Right atrium auricular region (tissue), 2 donors: ENCODE data around the gene DTD2. TPM values are rescaled to one million over a fixed set of nuclear protein-coding genes. Genes with fewer than 3 reads are reported as not detected.

Experiments used
- DNase-seq: peaks from one replicate; pipeline ENCODE4 v3.0.0-alpha.2; 2019; ENCODE audit warnings: low spot score
- H3K27ac ChIP-seq, 2 donors: fragments of 200-600 bp; sonication (generic); 1 replicate in 1 of 2; 2 replicates in 1 of 2; pipeline ENCODE4 v1.5.1; 2016 to 2019
- H3K27me3 ChIP-seq, 2 donors: fragments of 200-600 bp; sonication (generic); one replicate each; pipeline versions ENCODE4 v1.5.1 to v1.6.0; 2017 to 2019
- H3K36me3 ChIP-seq: fragments of 200-600 bp; sonication (generic); one replicate; pipeline ENCODE4 v1.5.1; 2016
- H3K4me1 ChIP-seq, 2 donors: fragments of 200-600 bp; sonication (generic); one replicate each; pipeline versions ENCODE4 v1.5.1 to v1.6.0; 2017 to 2019
- H3K4me3 ChIP-seq, 2 donors: fragments of 200-600 bp; sonication (generic); 1 replicate in 1 of 2; 2 replicates in 1 of 2; pipeline ENCODE4 v1.5.1; 2017 to 2019; ENCODE audit warnings: mild to moderate bottlenecking in 1 of 2, moderate library complexity in 1 of 2
- H3K9me3 ChIP-seq, 2 donors: fragments of 200-600 bp; sonication (generic); one replicate each; pipeline ENCODE4 v1.5.1; 2019
- CTCF ChIP-seq, 2 donors: fragments of 200-600 bp; sonication (generic); IDR thresholded peaks; one replicate each; pipeline ENCODE4 v1.5.1; 2019; ENCODE audit warnings: antibody characterized with exemption in 2 of 2
- total RNA-seq, 2 donors: library from RNA; depleted of rRNA; stranded (reverse); fragments of >200 nt; gene quantifications; one replicate each; pipeline ENCODE4 v1.1.0, GENCODE V29; 2016

The DTD2 gene
- total RNA-seq, 2 donors from 2014 or later: 10.5 to 18.3 TPM

- no peak for TF ChIP-seq CTCF (IDR thresholded peaks at IDR 0.05)
- H3K4me3 ChIP-seq: no peak within 1 kb of the TSS
- DNase-seq: no peak
- H3K27me3 ChIP-seq: no peaks in the 10 kb centered on the region
- H3K27ac ChIP-seq: no peak within 1 kb of the TSS
- H3K4me1 ChIP-seq: peaks cover 0 to 4% of the 10 kb centered on the region in 2 donors
- H3K9me3 ChIP-seq: no peaks in the 10 kb centered on the region
- no peaks in the 10 kb centered on the region for H3K36me3 ChIP-seq
Observed at GRCh38 chr14:31487886-31488285, 30.6 kb upstream of the DTD2 start, which contains the start of gene GPR33. GPR33 (minus strand) TSS chr14:31488039; CDS start chr14:31483965, 4,074 bp downstream.

DNA sequence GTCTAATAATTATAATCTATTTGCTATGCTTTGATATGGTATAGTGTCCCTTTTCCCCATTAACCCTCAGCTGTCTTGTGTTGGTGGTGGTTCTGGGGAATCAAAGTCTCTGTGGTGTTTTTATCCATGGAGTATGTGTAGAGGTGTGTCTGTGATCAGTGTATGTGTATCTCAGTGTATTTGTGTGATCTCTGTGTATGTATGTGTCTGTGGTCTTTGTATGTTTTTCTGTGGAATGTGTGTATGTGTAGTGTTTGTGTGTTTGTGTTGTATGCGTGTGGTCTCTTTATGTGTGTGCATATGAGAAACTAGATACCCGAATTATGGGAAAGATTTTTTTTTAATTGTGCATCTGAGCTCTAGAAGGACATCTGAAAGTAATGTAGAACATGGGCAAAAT, 29.5 kb upstream of the DTD2 start:
- no peaks in the 10 kb centered on the region for H3K36me3 ChIP-seq
- H3K4me1 ChIP-seq: peaks cover 0 to 4% of the 10 kb centered on the region in 2 donors
- H3K27me3 ChIP-seq: no peaks in the 10 kb centered on the region
- TF ChIP-seq CTCF (IDR thresholded peaks at IDR 0.05): no peak
- H3K27ac ChIP-seq: no peak overlapping the region
- H3K4me3 ChIP-seq: no peak overlapping the region
- H3K9me3 ChIP-seq: no peaks in the 10 kb centered on the region
- no peak for DNase-seq

DNA sequence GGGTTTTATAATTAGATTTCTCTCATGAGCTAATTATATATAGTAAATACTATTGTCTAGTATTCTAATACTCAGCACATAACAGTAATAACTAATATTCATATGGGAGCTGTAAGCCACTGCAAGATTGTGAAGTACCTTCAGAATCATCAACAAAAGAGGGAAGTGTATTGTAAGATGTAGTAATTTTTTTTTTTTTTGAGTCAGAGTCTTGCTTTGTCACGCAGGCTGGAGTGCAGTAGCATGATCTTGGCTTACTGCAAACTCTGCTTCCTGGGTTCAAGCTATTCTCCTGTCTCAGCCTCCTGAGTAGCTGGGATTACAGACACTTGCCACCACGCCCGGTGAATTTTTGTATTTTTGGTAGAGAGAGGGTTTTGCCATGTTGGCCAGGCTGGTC, 27.4 kb upstream of the DTD2 start:
- Histone ChIP-seq H3K27ac (no peak overlapping the region), H3K36me3 (no peaks in the 10 kb centered on the region), H3K27me3 (no peaks in the 10 kb centered on the region), H3K4me1 (peaks cover 0 to 4% of the 10 kb centered on the region in 2 donors), H3K4me3 (no peak overlapping the region), H3K9me3 (no peaks in the 10 kb centered on the region)
- no peak for TF ChIP-seq CTCF (IDR thresholded peaks at IDR 0.05)
- DNase-seq: no peak

DNA sequence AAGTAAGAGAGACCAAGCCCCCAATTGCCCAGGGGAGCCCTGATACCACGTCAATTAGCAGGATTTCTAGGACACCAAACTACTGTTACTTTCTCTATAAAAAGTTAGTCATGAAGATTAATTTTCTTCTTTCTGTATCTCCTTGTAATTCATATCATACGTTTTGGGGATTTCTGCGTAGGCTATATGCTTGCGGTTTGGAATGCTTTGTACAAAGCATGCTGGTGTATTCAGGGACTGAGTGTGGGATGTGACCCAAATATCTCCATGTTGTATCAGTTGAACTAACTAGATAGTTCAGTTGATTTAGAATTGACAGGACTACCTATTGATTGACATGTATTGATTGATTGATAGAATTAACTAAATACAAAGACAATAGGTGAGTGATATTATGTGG, 22.9 kb upstream of the DTD2 start:
- TF ChIP-seq CTCF (IDR thresholded peaks at IDR 0.05): no peak
- no peaks in the 10 kb centered on the region for H3K27me3 ChIP-seq
- peaks cover 0 to 12% of the 10 kb centered on the region in 2 donors for H3K4me1 ChIP-seq
- DNase-seq: no peak
- H3K36me3 ChIP-seq: no peaks in the 10 kb centered on the region
- H3K9me3 ChIP-seq: no peaks in the 10 kb centered on the region
- H3K27ac ChIP-seq: no peak overlapping the region
- H3K4me3 ChIP-seq: no peak overlapping the region

DNA sequence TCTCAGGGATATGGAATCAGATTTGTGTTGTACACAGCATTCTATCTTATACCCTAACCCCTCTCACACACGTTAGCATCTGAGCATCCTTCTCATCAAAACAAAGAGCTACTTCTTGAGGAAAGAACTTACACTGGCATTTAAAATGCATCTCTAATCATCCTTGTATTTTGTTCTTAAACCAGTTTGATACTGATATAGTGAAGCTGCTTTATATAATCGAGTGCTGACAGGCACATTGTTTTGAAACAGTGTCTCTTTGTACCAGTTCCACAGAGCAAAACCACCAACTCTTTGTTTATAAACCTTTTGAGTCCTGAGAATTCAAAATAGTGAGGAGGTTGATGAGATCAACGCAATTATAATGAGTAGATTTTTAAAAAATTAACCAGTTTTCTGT, 21.7 kb upstream of the DTD2 start:
- no peak for TF ChIP-seq CTCF (IDR thresholded peaks at IDR 0.05)
- H3K27ac ChIP-seq: no peak overlapping the region
- no peak for DNase-seq
- no peaks in the 10 kb centered on the region for H3K9me3 ChIP-seq
- no peaks in the 10 kb centered on the region for H3K27me3 ChIP-seq
- no peak overlapping the region for H3K4me3 ChIP-seq
- H3K36me3 ChIP-seq: no peaks in the 10 kb centered on the region
- H3K4me1 ChIP-seq: peaks cover 0 to 12% of the 10 kb centered on the region in 2 donors

DNA sequence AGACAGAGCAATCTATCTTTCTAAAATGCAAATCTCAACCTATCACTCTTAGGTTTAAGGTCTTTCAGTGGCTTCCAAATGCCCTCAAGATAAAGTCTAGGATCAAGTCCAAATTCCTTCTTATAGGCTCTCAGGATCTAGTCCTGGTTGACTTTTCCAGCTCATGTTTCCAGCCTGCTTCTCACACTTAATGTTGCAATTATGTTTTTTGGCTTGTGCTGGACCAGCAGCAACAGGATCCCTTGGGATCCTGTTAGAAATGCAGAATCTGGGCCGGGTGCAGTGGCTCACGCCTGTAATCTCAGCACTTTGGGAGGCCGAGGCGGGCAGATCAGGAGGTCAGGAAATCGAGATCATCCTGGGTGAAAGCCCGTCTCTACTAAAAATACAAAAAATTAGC, 19.9 kb upstream of the DTD2 start:
- H3K36me3 ChIP-seq: no peaks in the 10 kb centered on the region
- H3K9me3 ChIP-seq: no peaks in the 10 kb centered on the region
- TF ChIP-seq CTCF (IDR thresholded peaks at IDR 0.05): no peak
- no peak for DNase-seq
- H3K27ac ChIP-seq: peak overlapping the region in 1 of 2 donors; percentile 37
- H3K27me3 ChIP-seq: no peaks in the 10 kb centered on the region
- H3K4me3 ChIP-seq: no peak overlapping the region
- H3K4me1 ChIP-seq: peaks cover 0 to 12% of the 10 kb centered on the region in 2 donors
